Activated naive CD4-positive, alpha-beta T cell treated with anti-CD3 and anti-CD28 coated beads for 36 hours (primary cell): ENCODE results near the gene SHC3. TPM values are rescaled to one million over a fixed set of nuclear protein-coding genes. Genes with fewer than 3 reads are reported as not detected.
A peak's percentile ranks its signal among the peaks of the same experiment; 100 is the strongest.

Experiments
- CTCF ChIA-PET: fragments of 350-600 bp; sonication (Branson Sonifier 250); formaldehyde crosslinking; loops from one replicate; lab custom pipeline; 2021; ENCODE audit warnings: antibody characterized with exemption; lab: Charles Lee
- DNase-seq: peaks from one replicate; pipeline ENCODE4 v3.0.0-alpha.2; 2020
- H3K27ac Mint-ChIP-seq: one replicate; pipeline ENCODE4 v1.8.0; 2021; ENCODE audit warnings: mild to moderate bottlenecking, mixed read lengths
- H3K27me3 Mint-ChIP-seq: one replicate; pipeline ENCODE4 v1.8.0; 2021; ENCODE audit warnings: low read depth, mixed read lengths
- H3K36me3 Mint-ChIP-seq: one replicate; pipeline ENCODE4 v1.8.0; 2021; ENCODE audit warnings: low read depth, mixed read lengths
- H3K4me1 Mint-ChIP-seq: one replicate; pipeline ENCODE4 v1.8.0; 2021; ENCODE audit warnings: low read depth, mixed read lengths
- H3K4me3 Mint-ChIP-seq: one replicate; pipeline ENCODE4 v1.8.0; 2021; ENCODE audit warnings: mild to moderate bottlenecking, moderate library complexity, mixed read lengths
- H3K9me3 Mint-ChIP-seq: one replicate; pipeline ENCODE4 v1.8.0; 2021; ENCODE audit warnings: mixed read lengths
- intact Hi-C: fragments of 100-400 bp; cut with micrococcal nuclease; formaldehyde crosslinking; loops from one replicate; pipeline ENCODE4 v1.15.1; 2023
- total RNA-seq, 2 experiments: library from RNA; stranded (reverse); gene quantifications; one replicate each; pipeline ENCODE4 v1.2.3, GENCODE V29; 2021

Gene SHC3
- total RNA-seq, 2 experiments from 2014 or later = not detected

DNA sequence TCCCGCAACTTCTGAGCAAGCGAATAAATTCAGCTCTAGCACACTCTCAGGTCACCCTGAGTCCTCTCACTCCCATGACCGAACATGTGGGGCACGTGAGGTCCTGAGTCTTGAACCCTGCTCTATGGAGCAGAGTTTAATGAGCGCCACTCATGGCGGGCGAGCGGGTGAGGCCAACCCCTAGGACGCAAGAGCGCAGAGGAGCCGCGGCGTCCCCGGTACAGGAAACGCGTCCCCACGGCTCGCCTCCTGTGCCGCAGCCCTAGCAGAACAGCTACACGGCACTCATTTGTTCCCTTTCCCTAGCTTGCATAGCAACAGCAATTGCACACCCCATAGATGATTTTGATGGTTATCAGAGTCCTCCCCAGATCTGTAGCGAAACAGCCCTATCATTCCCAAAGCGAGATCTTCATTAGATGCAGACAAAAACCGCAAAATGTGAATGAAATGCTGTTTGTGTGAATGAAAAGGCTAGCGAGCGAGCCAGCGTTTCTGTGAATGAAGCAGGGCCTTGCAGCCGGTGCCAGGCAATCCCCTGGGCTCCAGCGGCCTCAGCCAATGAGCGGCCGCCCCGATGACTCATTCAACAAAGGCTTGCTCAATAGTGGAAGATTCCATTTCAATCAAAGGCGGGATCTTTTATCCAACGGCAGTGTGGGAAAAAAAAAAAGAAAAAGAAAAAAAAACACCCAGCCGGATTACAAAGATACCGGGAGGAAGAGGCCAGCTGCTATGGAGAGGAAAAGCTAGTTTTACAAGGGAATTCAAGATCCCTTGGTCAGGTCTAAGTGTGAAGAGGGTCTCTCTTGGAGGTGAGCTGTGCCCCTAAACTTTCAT lies 1.5 kb upstream of the SHC3 start:
- CTCF ChIA-PET = interaction anchor here (2.5 kb wide), 1 partner anchor 99 kb away, joined by 7 read pairs; no protein-coding TSS in a partner anchor
- H3K9me3 Mint-ChIP-seq = no peaks in the 10 kb centered on the region
- peaks cover 50% of the 10 kb centered on the region for H3K27me3 Mint-ChIP-seq
- no peaks in the 10 kb centered on the region for H3K36me3 Mint-ChIP-seq
- intact Hi-C loops = loop anchor here (1.0 kb wide), 3 partner anchors 26 to 130 kb away; no protein-coding TSS in a partner anchor
- DNase-seq = peak; percentile 88
- peaks cover 23% of the 10 kb centered on the region for H3K4me1 Mint-ChIP-seq
- peak overlapping the region; percentile 1 for H3K27ac Mint-ChIP-seq
- H3K4me3 Mint-ChIP-seq = peak overlapping the region; percentile 50

DNA sequence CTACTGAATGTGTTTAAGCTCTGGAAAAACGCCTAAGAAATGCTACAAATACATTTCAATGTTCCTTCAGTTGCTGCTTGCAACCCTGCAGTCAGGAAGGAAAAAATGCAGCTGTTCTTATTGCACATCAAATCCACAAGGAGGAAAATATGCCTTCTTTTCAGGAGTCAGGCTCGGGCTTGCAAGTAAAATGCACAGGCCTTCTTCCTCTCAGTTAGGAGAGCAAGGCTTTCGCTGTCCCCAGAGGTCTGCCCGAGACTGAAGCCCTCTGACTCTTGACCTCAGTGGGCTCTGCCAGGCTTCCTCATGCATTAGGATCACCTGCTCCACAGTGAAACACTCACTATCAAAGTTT lies 899 bp upstream of the SHC3 start:
- H3K9me3 Mint-ChIP-seq = no peaks in the 10 kb centered on the region
- no peak overlapping the region for H3K27ac Mint-ChIP-seq
- intact Hi-C loops = no loop called here
- H3K27me3 Mint-ChIP-seq = peaks cover 55% of the 10 kb centered on the region
- H3K4me3 Mint-ChIP-seq = peak overlapping the region; percentile 50
- H3K36me3 Mint-ChIP-seq = no peaks in the 10 kb centered on the region
- H3K4me1 Mint-ChIP-seq = peaks cover 23% of the 10 kb centered on the region
- no peak for DNase-seq
- CTCF ChIA-PET = interaction anchor here (0.7 kb wide), 1 partner anchor 77 kb away, joined by 4 read pairs; no protein-coding TSS in a partner anchor

DNA sequence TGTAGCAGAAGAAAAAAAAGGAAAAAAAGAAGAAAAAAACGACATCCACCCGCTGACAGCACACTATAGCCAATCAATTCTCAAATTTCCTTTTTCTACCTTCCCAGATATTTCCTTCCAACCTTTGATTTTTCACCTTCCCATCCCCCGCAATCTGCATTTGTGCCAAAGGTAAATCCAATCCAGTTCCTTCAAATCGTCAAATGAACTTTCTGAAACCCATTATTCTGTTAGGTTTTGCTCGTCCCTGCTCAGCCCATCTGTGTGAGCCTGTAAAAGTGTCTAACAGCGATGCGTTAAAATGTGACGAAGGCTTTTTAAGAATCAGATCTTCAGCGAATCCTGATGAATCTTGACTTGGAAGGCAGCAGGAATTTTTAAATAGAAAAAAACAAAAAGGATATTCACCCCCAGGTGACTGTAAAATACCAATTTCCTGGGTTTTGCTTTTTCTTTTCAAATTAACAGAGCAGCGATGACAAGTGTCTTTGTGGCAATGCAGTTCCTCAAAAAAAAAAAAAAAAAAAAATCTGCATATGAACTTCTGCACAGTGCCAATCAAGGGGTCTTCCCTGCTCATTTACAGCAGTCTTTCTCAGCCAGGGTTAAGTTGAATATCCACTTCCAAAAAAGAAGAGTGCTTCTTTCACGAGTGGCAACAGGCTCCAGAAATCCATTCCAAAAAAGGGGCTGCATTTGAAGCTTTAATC lies 367 bp upstream of the SHC3 start:
- no peaks in the 10 kb centered on the region for H3K9me3 Mint-ChIP-seq
- H3K27ac Mint-ChIP-seq = no peak overlapping the region
- H3K27me3 Mint-ChIP-seq = peaks cover 56% of the 10 kb centered on the region
- CTCF ChIA-PET = interaction anchor here (0.7 kb wide), 1 partner anchor 76 kb away, joined by 4 read pairs; no protein-coding TSS in a partner anchor
- DNase-seq = no peak
- H3K36me3 Mint-ChIP-seq = no peaks in the 10 kb centered on the region
- H3K4me1 Mint-ChIP-seq = peaks cover 23% of the 10 kb centered on the region
- intact Hi-C loops = no loop called here
- H3K4me3 Mint-ChIP-seq = peak overlapping the region; percentile 1

DNA sequence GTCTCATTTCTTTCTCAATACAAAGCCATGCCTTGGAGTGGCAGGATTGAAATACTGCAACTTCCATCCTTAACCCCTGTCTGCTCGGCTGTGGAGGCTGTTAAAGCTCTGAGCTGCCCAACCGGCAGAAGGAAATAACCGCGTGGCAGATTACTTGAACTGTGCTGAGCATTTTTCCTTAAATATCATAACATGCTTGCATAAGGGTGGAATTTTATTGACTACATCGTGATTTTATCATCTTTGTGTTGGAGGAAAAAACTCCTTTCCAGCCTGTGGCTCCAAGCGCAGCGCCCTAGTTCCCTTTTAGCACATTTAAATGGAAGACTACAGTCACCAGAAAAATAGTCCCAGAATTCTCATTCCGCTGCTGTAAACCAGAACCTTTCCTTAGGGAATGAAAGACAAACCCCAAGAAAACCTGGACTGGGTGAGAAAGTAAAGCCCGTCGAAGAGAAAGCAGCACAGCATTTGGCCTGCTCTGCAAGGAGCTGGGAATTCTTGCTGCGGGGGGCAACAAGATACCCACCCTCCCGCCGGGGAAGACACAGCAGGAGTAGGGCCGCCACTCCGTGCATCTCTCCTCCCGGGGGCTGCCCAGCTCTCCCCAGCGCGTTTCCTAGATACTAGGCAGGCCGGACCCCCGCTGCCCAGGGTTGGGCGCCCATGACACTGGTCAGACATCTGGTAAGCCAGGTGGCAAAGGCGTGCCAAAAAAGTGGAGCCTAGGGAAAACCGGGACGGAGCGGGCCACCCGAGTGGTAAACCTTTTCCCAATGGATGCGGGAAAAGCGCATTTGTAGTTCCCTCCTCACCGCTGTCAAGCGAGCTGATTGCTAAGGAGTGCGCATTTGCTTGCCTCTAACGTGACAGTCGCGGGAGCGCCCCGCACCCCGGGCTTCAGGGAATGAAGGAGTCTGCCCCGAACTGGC lies 1.3 kb downstream of the SHC3 start:
- Mint-ChIP-seq H3K27me3 (peaks cover 54% of the 10 kb centered on the region), H3K9me3 (no peaks in the 10 kb centered on the region), H3K4me3 (no peak overlapping the region), H3K36me3 (no peaks in the 10 kb centered on the region), H3K27ac (no peak overlapping the region), H3K4me1 (peaks cover 23% of the 10 kb centered on the region)
- no peak for DNase-seq
- CTCF ChIA-PET = no interaction called here
- intact Hi-C loops = no loop called here

DNA sequence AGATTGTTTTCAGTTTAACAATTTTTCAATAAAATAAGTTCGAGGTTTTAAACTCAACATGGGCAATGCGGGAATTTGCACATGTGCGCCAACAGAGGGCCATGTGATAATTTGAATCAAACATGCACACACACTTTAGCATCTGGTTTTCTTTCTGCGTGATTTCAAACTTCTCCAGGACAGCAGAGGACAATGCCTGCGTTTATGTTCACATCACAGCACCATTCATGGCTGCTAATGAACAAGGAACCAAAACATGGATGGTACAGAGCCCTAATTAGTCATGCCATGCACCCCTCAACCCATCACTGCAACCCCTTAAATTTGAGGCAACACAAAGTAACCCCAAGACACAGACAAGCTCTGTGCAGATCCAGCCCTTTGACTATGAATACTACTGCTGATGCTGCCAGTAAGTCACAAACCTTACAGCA lies 2.8 kb downstream of the SHC3 start:
- peaks cover 23% of the 10 kb centered on the region for H3K4me1 Mint-ChIP-seq
- CTCF ChIA-PET = no interaction called here
- H3K36me3 Mint-ChIP-seq = no peaks in the 10 kb centered on the region
- intact Hi-C loops = no loop called here
- DNase-seq = no peak
- H3K4me3 Mint-ChIP-seq = no peak overlapping the region
- H3K27me3 Mint-ChIP-seq = peaks cover 50% of the 10 kb centered on the region
- H3K9me3 Mint-ChIP-seq = no peaks in the 10 kb centered on the region
- H3K27ac Mint-ChIP-seq = no peak overlapping the region

DNA sequence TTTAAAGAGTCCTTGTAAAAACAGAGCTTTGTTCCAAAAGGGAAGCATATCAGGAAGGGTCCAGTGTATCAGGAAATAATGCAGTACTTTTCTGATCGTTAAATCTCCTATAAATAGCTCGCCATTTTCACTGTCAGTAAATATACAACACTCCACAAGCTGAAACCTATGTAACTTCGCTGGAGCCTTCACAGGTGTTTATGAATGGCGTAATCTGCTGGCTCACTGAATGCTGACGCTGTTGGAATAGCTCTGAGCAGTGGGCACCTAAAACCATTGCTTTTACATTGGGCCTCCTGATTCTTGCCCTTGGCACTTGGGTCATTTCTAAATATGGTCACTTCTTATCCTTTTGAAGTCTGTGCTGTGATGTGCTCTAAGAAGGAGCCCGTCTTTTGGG lies 4.3 kb downstream of the SHC3 start:
- no peak for DNase-seq
- peaks cover 40% of the 10 kb centered on the region for H3K27me3 Mint-ChIP-seq
- H3K9me3 Mint-ChIP-seq = no peaks in the 10 kb centered on the region
- H3K4me1 Mint-ChIP-seq = peaks cover 11% of the 10 kb centered on the region
- H3K4me3 Mint-ChIP-seq = no peak overlapping the region
- intact Hi-C loops = no loop called here
- CTCF ChIA-PET = no interaction called here
- no peaks in the 10 kb centered on the region for H3K36me3 Mint-ChIP-seq
- H3K27ac Mint-ChIP-seq = no peak overlapping the region

DNA sequence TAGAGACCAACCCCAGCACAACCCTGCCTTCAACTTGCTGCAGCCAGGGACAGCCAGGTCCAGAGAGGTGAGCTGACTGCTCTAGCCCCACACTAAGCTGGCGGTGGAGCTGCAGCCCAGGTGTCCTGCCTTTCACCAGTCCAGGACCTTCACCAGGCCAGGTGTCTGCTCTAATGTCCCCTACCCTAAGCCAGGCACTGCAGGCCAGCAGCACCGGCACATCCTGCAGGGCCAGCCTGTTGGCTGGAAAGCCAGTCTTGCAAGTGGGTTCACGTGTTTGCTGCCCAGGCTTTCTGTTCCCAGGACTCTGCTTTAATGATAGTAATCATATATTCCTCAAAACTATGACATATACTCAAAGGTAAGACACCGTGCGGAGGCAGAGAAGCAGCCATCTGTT lies 5.5 kb downstream of the SHC3 start:
- intact Hi-C loops = no loop called here
- H3K27me3 Mint-ChIP-seq = peaks cover 32% of the 10 kb centered on the region
- H3K4me1 Mint-ChIP-seq = peaks cover 2% of the 10 kb centered on the region
- H3K27ac Mint-ChIP-seq = no peak overlapping the region
- no peaks in the 10 kb centered on the region for H3K9me3 Mint-ChIP-seq
- no peak for DNase-seq
- H3K36me3 Mint-ChIP-seq = no peaks in the 10 kb centered on the region
- CTCF ChIA-PET = no interaction called here
- no peak overlapping the region for H3K4me3 Mint-ChIP-seq

DNA sequence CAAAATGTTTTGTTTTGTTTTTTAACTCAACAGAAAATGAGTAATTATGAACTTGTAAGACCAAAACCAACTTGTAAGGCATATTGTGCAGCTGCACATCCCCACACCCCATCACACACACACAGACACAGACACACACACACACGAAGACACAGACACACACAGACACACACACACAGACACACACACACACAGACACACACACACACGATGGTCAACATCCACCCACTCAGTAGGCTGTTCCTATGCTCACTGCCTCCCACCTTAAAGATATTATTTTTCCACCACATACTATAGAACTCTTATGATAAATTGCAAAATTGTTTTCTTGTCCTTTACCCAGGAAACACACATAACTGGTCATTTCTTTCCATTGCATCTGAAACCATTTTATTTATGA lies 6.2 kb downstream of the SHC3 start:
- intact Hi-C loops = no loop called here
- no peaks in the 10 kb centered on the region for H3K9me3 Mint-ChIP-seq
- H3K27me3 Mint-ChIP-seq = peaks cover 31% of the 10 kb centered on the region
- DNase-seq = no peak
- H3K36me3 Mint-ChIP-seq = no peaks in the 10 kb centered on the region
- peaks cover 2% of the 10 kb centered on the region for H3K4me1 Mint-ChIP-seq
- H3K27ac Mint-ChIP-seq = no peak overlapping the region
- CTCF ChIA-PET = no interaction called here
- no peak overlapping the region for H3K4me3 Mint-ChIP-seq

DNA sequence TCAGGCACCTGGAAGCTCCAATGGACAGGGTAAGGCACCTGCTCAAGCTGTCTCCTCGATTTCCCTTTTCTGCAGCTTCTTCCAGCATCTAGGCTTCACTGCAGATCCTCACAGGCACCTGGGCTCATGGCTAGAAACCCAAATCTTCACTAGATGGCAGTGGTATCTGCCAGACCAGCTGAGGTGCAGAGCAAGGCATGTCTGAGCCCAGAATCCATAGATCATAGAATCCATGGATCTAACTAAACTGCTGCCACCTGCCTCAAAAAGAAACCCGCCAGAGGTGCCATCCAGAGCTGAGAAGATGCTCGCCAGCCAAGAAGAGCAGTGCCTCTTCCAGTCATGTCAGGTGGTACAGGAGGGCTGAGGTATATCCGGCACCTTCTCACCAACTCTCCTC lies 6.9 kb downstream of the SHC3 start:
- Mint-ChIP-seq H3K27ac (no peak overlapping the region), H3K36me3 (no peaks in the 10 kb centered on the region), H3K9me3 (no peaks in the 10 kb centered on the region), H3K4me3 (no peak overlapping the region), H3K4me1 (no peaks in the 10 kb centered on the region), H3K27me3 (peaks cover 24% of the 10 kb centered on the region)
- CTCF ChIA-PET = interaction anchor here (0.8 kb wide), 1 partner anchor 107 kb away, joined by 4 read pairs; no protein-coding TSS in a partner anchor
- no peak for DNase-seq
- intact Hi-C loops = no loop called here

DNA sequence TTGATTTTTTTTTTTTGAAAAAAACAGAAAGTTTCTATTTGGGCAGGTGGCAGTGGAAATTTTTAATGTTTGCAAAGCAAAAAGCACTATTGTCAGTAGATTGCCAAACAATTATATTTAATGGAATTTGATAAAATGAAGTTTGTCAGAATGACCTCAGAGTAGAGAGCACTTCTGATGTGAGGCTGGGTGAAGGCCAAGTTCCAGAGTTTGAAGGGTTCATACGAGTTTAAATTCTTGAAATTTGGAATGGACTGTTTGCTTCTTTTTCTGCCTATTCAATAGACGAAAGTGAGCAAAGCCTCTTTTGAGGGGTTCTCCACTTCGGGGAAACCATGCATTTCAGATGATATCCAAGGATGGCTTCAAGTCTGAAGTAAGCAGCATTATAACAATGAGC lies 7.4 kb downstream of the SHC3 start:
- H3K36me3 Mint-ChIP-seq = no peaks in the 10 kb centered on the region
- H3K9me3 Mint-ChIP-seq = no peaks in the 10 kb centered on the region
- peaks cover 22% of the 10 kb centered on the region for H3K27me3 Mint-ChIP-seq
- no peaks in the 10 kb centered on the region for H3K4me1 Mint-ChIP-seq
- intact Hi-C loops = no loop called here
- H3K27ac Mint-ChIP-seq = no peak overlapping the region
- no peak for DNase-seq
- no peak overlapping the region for H3K4me3 Mint-ChIP-seq
- CTCF ChIA-PET = interaction anchor here (0.8 kb wide), 1 partner anchor 108 kb away, joined by 4 read pairs; no protein-coding TSS in a partner anchor

DNA sequence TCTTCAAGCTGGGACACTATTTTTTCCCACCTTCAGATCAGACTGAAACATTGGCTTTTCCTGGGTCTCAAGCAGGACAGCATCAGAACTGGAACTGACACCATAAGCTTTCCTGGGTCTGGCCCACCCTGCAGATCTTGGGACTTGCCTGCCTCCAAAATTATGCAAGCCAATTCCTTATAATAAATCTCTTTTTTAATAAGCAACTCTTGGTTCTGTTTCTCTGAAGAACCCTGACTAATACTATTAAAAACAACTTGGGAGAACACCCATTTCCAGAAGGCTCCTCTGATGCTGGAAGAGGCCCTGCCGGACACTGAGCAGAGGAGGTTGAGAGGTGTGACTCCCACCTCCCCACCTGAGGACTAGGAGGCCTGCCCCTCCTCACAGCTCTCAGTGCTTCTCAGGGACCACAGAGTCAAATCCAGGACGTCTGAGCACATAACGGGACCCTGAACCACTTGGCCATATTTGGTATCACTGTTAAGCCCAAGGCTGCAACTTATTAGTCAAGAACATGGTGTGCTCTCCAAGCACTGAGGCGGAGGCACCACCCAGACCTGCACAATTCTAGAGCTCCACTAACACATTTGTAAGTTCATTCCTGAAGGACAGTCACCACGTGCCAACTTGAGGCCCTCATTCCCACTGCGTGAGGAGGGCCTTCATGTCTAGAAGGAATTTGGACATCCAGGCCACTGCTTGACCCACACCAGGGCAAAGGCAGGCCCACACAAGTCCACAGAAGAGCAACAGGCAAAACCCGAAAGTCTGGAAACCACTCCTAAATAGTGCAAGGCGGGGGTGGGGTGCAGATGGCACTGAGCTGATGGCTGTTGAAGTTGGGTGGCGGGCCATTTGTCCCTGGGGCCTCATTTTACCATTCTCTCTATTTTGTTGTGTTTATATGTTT lies 9.5 kb downstream of the SHC3 start:
- no peak overlapping the region for H3K4me3 Mint-ChIP-seq
- CTCF ChIA-PET = no interaction called here
- no peaks in the 10 kb centered on the region for H3K36me3 Mint-ChIP-seq
- intact Hi-C loops = no loop called here
- H3K9me3 Mint-ChIP-seq = no peaks in the 10 kb centered on the region
- no peak for DNase-seq
- H3K27me3 Mint-ChIP-seq = peaks cover 13% of the 10 kb centered on the region
- no peak overlapping the region for H3K27ac Mint-ChIP-seq
- no peaks in the 10 kb centered on the region for H3K4me1 Mint-ChIP-seq
